ENCODE measurements around the gene ATF2.

Gene ATF2

DNA sequence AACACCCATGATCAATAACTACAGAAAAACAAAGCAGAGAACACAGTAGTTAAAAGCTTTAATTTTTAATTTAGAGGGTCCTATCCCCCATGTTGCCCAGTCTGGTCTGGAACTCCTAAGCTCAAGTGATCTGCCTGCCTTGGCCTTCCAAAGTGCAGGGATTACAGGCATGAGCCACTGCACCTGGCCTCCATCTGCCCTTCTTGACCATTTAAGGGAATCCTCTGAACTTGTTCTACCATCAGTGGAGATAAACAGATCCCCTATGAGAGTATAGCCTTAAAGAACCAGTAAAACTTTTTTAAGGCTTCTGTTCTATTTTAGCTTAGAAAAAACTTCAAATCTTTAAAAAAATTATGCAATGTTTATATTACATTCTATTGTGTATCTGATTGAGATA lies 27.0 kb upstream of the ATF2 start:
- no peak for DNase-seq (ENCODE audit: low read depth)
- no peak for TF ChIP-seq CTCF (IDR thresholded peaks at IDR 0.05; ENCODE audit: control insufficient read depth, insufficient read depth, low read depth, low read length, missing control alignments)
- H3K4me3 ChIP-seq (ENCODE audit: control insufficient read depth, low read depth, low read length), result no peak overlapping the region

DNA sequence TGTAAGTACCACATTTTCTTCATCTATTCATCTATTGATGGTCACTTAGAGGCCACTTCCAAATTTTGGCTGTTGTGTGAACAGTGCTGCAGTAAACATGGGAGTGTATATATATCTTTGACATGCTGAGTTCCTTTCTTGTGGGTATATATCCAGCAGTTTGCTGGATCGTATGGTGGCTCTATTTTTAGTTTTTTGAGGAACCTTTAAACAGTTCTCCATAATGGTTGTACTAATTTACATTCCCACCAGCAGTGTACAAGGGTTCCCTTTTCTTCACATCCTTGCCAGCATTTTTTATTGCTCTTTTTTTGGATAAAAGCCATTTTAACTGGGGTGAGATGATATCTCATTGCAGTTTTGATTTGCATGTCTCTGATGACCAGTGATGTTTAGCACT lies 20.8 kb upstream of the ATF2 start:
- no peak overlapping the region for H3K4me3 ChIP-seq (ENCODE audit: control insufficient read depth, low read depth, low read length)
- no peak for DNase-seq (ENCODE audit: low read depth)
- no peak for TF ChIP-seq CTCF (IDR thresholded peaks at IDR 0.05; ENCODE audit: control insufficient read depth, insufficient read depth, low read depth, low read length, missing control alignments)

DNA sequence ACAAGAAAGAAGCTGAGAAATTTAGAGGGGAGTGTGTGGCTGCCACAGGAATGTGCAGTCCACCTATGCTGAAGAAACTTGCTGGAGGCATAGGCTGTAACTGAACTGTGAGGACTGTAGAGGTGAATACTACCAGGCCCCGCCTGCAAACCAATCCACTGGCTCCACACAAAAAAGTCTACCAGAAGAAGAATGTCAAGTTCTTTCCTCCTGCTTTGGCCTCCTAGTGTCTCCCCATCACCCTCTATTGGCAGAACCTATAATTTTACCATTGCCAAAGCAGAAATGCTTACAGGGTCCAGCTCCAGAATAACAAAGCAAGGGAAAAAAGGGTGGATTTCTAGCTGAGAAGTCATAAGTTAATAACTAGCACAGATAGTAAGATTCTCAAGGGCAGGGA lies 19.4 kb upstream of the ATF2 start:
- TF ChIP-seq CTCF (IDR thresholded peaks at IDR 0.05; ENCODE audit: control insufficient read depth, insufficient read depth, low read depth, low read length, missing control alignments), result peak; percentile 44
- no peak overlapping the region for H3K4me3 ChIP-seq (ENCODE audit: control insufficient read depth, low read depth, low read length)
- DNase-seq (ENCODE audit: low read depth), result no peak

GRCh38 chr2:175183674-175184073 lies 15.7 kb upstream of the ATF2 start:
- H3K4me3 ChIP-seq (ENCODE audit: control insufficient read depth, low read depth, low read length), result no peak overlapping the region
- no peak for DNase-seq (ENCODE audit: low read depth)
- no peak for TF ChIP-seq CTCF (IDR thresholded peaks at IDR 0.05; ENCODE audit: control insufficient read depth, insufficient read depth, low read depth, low read length, missing control alignments)

GRCh38 chr2:175181877-175182308 lies 13.9 kb upstream of the ATF2 start:
- DNase-seq (ENCODE audit: low read depth), result no peak
- no peak for TF ChIP-seq CTCF (IDR thresholded peaks at IDR 0.05; ENCODE audit: control insufficient read depth, insufficient read depth, low read depth, low read length, missing control alignments)
- H3K4me3 ChIP-seq (ENCODE audit: control insufficient read depth, low read depth, low read length), result peak overlapping the region; percentile 99

DNA sequence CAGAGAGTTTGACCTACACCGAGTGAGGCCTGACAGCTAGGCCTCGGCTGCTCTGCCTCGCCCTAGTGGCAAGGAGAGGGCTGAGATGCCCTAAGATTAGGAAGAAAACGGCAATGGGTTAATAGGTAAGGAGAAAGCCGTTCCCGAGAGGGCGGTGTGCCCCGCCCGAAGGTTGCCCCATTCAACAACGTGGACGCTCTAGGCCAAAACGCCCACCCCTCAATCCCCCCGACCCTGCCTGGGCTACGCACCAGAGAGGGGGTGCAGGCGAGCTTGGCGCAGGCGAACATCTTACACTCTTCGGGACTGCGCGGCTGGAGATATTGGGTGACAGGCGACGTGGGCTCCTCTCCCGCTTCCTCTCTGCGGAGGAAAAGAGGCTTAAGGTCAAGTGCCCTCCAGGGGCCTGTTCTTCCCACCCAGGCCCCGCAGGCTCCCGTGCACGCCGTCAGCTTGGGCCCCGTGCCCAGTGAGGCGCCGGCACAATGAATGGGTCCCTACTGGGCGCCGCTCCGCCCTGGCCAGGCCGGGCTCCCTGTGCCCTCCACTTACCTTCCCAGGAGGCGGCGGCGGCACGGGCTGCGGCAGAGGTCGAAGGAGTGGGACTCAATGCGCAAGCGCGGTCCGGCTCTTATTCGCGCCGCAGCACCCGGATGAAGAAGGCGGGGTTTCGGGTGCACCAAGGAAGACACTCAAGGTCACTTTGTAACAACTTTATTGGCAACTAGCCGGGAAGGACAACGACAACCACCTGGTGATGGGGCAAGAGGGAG lies 13.3 kb upstream of the ATF2 start, which contains the start of gene ATP5MC3:
TSS of gene ATP5MC3 (minus strand) at position 607 of the 773 bp plus-strand sequence. CDS start at position 290, 317 bp downstream.
- peak; percentile 74 for DNase-seq (ENCODE audit: low read depth)
- peak; percentile 31 for TF ChIP-seq CTCF (IDR thresholded peaks at IDR 0.05; ENCODE audit: control insufficient read depth, insufficient read depth, low read depth, low read length, missing control alignments)

More for the DNA sequence above, 13.3 kb upstream of the ATF2 start, which contains the start of gene ATP5MC3:
- peak within 1 kb of the TSS; percentile 99 for H3K4me3 ChIP-seq (ENCODE audit: control insufficient read depth, low read depth, low read length)
